Ishikawa (cell line): ENCODE results near the gene RPS6KA2.

ENCODE experiments used
- EP300 ChIP-seq: IDR thresholded peaks from 2 replicates; pipeline ENCODE4 v1.6.1; 2012; ENCODE audit warnings: borderline replicate concordance
- TAF1 ChIP-seq: IDR thresholded peaks from 2 replicates; pipeline ENCODE4 v1.6.1; 2012; ENCODE audit warnings: low read depth, mild to moderate bottlenecking

- TF ChIP-seq EP300: no peak
- TF ChIP-seq TAF1: no peak
These were observed 244.5 kb downstream of the RPS6KA2 start for GRCh38 chr6:166382500-166382932.
